ENCODE data around the gene UNC5B. TPM values are rescaled to one million over a fixed set of nuclear protein-coding genes. Genes with fewer than 3 reads are reported as not detected.
A peak's percentile ranks its signal among the peaks of the same experiment; 100 is the strongest.

The UNC5B gene
- polyA plus RNA-seq, 1 experiment: 27.4 TPM

GRCh38 chr10:71213761-71214440 lies 1.5 kb downstream of the UNC5B start:
- Histone ChIP-seq H3K4me3 (ENCODE audit: low read depth, low read length) (peak overlapping the region; percentile 79), H3K36me3 (ENCODE audit: control insufficient read depth, insufficient read depth, low read length) (no peaks in the 10 kb centered on the region), H3K27me3 (ENCODE audit: control insufficient read depth, insufficient read depth, low read length) (peaks cover 22% of the 10 kb centered on the region)
- ChIA-PET POLR2A (no interaction called here), CTCF (interaction anchor here (0.6 to 6.4 kb wide), 5 partner anchors 35 to 71 kb away, joined by 3 to 78 read pairs (median 3); no protein-coding TSS in a partner anchor)
- TF ChIP-seq CTCF (IDR thresholded peaks at IDR 0.05; ENCODE audit: insufficient read depth, low read depth, low read length): no peak
- DNase-seq (ENCODE audit: low read depth): peak; percentile 82

- ChIA-PET CTCF (interaction anchor here (0.6 to 6.4 kb wide), 4 partner anchors 45 to 663 kb away, joined by 3 to 78 read pairs (median 4); no protein-coding TSS in a partner anchor), POLR2A (no interaction called here)
- no peak for DNase-seq (ENCODE audit: low read depth)
- Histone ChIP-seq H3K36me3 (ENCODE audit: control insufficient read depth, insufficient read depth, low read length) (no peaks in the 10 kb centered on the region), H3K4me3 (ENCODE audit: low read depth, low read length) (peak overlapping the region; percentile 79), H3K27me3 (ENCODE audit: control insufficient read depth, insufficient read depth, low read length) (peaks cover 16% of the 10 kb centered on the region)
- TF ChIP-seq CTCF (IDR thresholded peaks at IDR 0.05; ENCODE audit: insufficient read depth, low read depth, low read length): no peak
Observed at GRCh38 chr10:71214641-71215559, 2.5 kb downstream of the UNC5B start.

- H3K36me3 ChIP-seq (ENCODE audit: control insufficient read depth, insufficient read depth, low read length): no peaks in the 10 kb centered on the region
- TF ChIP-seq CTCF (IDR thresholded peaks at IDR 0.05; ENCODE audit: insufficient read depth, low read depth, low read length): no peak
- POLR2A ChIA-PET: no interaction called here
- CTCF ChIA-PET: interaction anchor here (0.8 to 6.4 kb wide), 6 partner anchors 25 to 313 kb away, joined by 3 to 78 read pairs (median 4); no protein-coding TSS in a partner anchor
- peak overlapping the region; percentile 48 for H3K4me3 ChIP-seq (ENCODE audit: low read depth, low read length)
- peaks cover 2% of the 10 kb centered on the region for H3K27me3 ChIP-seq (ENCODE audit: control insufficient read depth, insufficient read depth, low read length)
- no peak for DNase-seq (ENCODE audit: low read depth)
Observed at GRCh38 chr10:71216363-71216695, 4.0 kb downstream of the UNC5B start.

- ChIA-PET CTCF (interaction anchor here (0.8 to 6.4 kb wide), 5 partner anchors 24 to 314 kb away, joined by 3 to 78 read pairs (median 4); no protein-coding TSS in a partner anchor), POLR2A (no interaction called here)
- Histone ChIP-seq H3K4me3 (ENCODE audit: low read depth, low read length) (peak overlapping the region; percentile 48), H3K27me3 (ENCODE audit: control insufficient read depth, insufficient read depth, low read length) (no peaks in the 10 kb centered on the region), H3K36me3 (ENCODE audit: control insufficient read depth, insufficient read depth, low read length) (no peaks in the 10 kb centered on the region)
- no peak for DNase-seq (ENCODE audit: low read depth)
- no peak for TF ChIP-seq CTCF (IDR thresholded peaks at IDR 0.05; ENCODE audit: insufficient read depth, low read depth, low read length)
Observed at GRCh38 chr10:71216751-71217265, 4.4 kb downstream of the UNC5B start.
